Activated naive CD4-positive, alpha-beta T cell treated with anti-CD3 and anti-CD28 coated beads, Interleukin-2, amount 10 ng/mL, durations not matched to agents 7 days and 5 days (primary cell): ENCODE data around the gene TAL2.
A peak's percentile ranks its signal among the peaks of the same experiment; 100 is the strongest.
"Not testable (repeated sequence)": the region's sequence is repeated elsewhere in the genome, so short reads cannot be mapped to it uniquely, and the experiment has no call there.

Experiments
- CTCF ChIA-PET: fragments of 350-600 bp; sonication (Branson Sonifier 250); formaldehyde crosslinking; loops from one replicate; lab custom pipeline; 2021; ENCODE audit warnings: antibody characterized with exemption; lab: Charles Lee
- DNase-seq: peaks from one replicate; pipeline ENCODE4 v3.0.0-alpha.2; 2020
- H3K27ac Mint-ChIP-seq: one replicate; pipeline ENCODE4 v1.8.0; 2021; ENCODE audit warnings: mild to moderate bottlenecking, moderate library complexity, mixed read lengths
- H3K27me3 Mint-ChIP-seq: one replicate; pipeline ENCODE4 v1.8.0; 2021; ENCODE audit warnings: mild to moderate bottlenecking, mixed read lengths
- H3K36me3 Mint-ChIP-seq: one replicate; pipeline ENCODE4 v1.8.0; 2021; ENCODE audit warnings: mixed read lengths
- H3K4me1 Mint-ChIP-seq: one replicate; pipeline ENCODE4 v1.8.0; 2021; ENCODE audit warnings: mixed read lengths
- H3K4me3 Mint-ChIP-seq: one replicate; pipeline ENCODE4 v1.8.0; 2021; ENCODE audit warnings: mild to moderate bottlenecking, moderate library complexity, mixed read lengths
- H3K9me3 Mint-ChIP-seq: one replicate; pipeline ENCODE4 v1.8.0; 2021; ENCODE audit warnings: mixed read lengths

Gene TAL2

DNA sequence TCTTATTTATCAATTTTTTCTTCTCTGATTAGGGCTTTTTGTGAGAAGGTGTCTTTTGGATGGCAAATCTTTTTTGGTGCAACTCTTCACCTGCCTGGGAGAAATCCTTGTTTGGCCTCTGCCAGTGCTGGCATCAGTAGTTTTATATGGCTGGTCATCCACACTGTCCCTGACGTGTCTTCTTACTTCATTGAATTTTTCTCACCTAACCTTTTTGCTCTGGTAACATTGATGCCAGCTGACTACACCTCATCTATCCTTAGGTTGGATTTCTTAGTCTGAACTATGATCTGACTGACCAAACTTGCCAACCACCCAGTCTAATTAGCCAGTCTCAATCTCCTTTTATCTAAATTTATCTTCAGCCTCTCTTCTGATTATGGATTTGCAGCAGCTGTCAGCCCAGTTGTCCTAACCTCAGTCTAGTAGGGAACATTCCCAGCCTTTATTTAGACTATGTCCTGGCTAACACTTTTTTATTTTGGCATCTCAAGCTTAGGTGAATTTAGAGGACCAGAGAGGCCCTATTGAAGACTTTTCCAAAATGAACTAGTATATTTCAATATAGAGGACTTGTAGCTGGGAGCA is 21.5 kb downstream of the TAL2 start:
- H3K27me3 Mint-ChIP-seq: peaks cover 8% of the 10 kb centered on the region
- H3K4me1 Mint-ChIP-seq: no peaks in the 10 kb centered on the region
- H3K4me3 Mint-ChIP-seq: no peak overlapping the region
- CTCF ChIA-PET: no interaction called here
- no peak overlapping the region for H3K27ac Mint-ChIP-seq
- no peaks in the 10 kb centered on the region for H3K36me3 Mint-ChIP-seq
- no peaks in the 10 kb centered on the region for H3K9me3 Mint-ChIP-seq
- no peak for DNase-seq

DNA sequence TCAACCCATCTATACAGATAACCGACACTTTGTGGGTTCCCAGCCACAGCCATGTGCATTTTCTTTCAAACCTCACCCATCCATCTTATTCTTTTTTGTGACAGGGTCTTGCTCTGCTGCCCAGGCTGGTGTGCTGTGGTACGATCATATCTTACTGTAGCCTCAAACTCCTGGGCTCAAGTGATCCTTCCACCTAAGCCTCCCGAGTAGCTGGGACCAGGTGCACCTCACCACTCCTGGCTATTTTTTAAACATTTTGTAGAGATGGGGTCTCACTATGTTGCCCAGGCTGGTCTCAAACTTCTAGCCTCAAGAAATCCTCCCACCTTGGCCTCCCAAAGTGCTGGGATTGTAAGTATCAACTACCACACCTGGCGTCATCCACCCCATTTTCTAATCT is 24.7 kb downstream of the TAL2 start:
- DNase-seq: no peak
- Mint-ChIP-seq H3K27ac (no peak overlapping the region), H3K27me3 (peaks cover 23% of the 10 kb centered on the region), H3K4me1 (no peaks in the 10 kb centered on the region), H3K9me3 (no peaks in the 10 kb centered on the region), H3K36me3 (no peaks in the 10 kb centered on the region), H3K4me3 (no peak overlapping the region)
- CTCF ChIA-PET: no interaction called here

DNA sequence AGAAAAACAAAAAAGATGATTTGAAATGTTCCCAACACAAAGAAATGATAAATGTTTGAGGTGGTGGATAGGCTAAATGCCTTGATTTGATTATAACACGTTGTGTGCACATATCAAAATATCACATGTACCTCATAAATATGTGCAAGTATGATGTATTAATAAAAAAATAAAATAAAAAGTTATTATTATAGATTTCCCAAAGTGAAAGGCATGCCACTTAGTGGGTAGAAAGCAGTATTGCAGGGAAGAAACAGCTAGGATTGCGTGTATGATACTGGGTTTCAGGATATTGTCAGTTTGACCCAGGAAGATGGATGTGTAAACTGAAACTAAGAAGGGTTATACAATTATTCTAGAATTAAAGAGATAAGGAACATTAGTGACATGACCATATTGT is 28.5 kb downstream of the TAL2 start:
- peaks cover 13% of the 10 kb centered on the region for H3K4me1 Mint-ChIP-seq
- CTCF ChIA-PET: no interaction called here
- no peak overlapping the region for H3K27ac Mint-ChIP-seq
- H3K27me3 Mint-ChIP-seq: peaks cover 38% of the 10 kb centered on the region
- no peak for DNase-seq
- H3K36me3 Mint-ChIP-seq: no peaks in the 10 kb centered on the region
- no peaks in the 10 kb centered on the region for H3K9me3 Mint-ChIP-seq
- H3K4me3 Mint-ChIP-seq: no peak overlapping the region

DNA sequence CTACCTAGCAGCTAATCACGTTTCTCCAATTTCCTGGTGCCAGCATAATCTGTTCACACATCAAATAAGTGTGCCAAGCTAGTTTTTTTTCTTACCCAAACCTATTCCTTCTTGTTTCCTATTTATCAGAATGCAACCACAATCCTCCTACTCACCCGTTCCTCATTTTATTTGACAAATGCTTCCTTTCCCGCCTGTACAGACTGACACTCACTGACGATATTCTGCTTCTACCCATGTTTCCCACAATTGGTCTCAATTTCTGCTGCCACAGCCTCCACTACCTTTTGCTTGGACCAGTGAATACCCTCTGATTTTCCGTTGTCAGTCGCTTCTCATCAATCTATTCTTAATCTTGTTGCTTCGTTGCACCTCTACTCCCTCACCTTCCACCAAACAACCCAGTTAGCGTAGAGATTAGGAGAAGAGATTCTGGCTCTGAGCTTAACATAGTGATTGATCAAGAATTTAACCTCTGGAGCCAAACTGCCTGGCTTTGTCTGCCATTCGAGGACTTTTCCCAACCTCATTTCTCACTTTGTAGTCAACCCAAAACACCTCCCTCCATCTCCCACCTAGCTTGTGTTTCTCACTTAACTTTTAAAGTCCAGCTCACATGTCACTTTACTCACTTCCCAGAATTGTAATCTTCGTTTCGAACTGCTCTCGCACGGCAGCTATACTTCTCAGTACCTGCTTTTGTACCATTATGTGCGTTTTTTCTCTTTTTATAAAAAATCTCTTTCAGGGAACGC is 31.4 kb downstream of the TAL2 start:
- Mint-ChIP-seq H3K27ac (peak overlapping the region; percentile 24), H3K9me3 (no peaks in the 10 kb centered on the region), H3K4me3 (peak overlapping the region; percentile 82), H3K36me3 (no peaks in the 10 kb centered on the region), H3K27me3 (peaks cover 32% of the 10 kb centered on the region), H3K4me1 (peaks cover 16% of the 10 kb centered on the region)
- CTCF ChIA-PET: interaction anchor here (0.7 to 1.6 kb wide), 4 partner anchors 25 to 247 kb away, joined by 3 to 4 read pairs (median 3); no protein-coding TSS in a partner anchor
- DNase-seq: no peak

DNA sequence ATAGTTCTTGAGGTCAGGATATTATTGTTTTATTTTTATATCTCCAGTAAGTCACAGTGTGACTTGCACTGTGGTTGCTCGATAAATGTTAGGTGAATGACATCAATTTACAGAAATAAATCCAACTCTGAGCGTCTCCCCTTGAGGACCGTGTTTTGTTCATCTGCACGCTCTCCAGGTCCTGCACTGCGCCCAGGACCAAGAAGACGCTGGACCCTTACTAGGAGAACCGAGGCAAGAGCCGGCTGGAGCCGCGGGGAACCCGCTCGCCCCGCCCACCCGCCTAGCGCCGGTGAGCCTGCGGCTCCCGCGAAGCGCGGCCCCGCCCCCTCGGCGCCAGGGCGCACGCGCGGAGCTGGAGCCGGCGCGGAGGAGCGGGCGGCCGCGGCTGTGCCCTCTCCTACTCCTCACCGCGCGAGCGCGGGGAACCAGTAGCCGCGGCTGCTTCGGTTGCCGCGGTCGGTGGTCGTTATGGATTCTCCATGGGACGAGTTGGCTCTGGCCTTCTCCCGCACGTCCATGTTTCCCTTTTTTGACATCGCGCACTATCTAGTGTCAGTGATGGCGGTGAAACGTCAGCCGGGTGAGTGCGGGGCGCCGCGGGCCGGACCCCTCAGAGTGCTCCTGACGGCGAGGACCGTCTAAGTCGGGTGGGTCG is 32.1 kb downstream of the TAL2 start, which contains the start of gene TMEM38B:
TSS of gene TMEM38B (plus strand) at position 352 of the 658 bp plus-strand sequence. CDS start at position 472, 120 bp downstream.
- peaks cover 25% of the 10 kb centered on the region for H3K27me3 Mint-ChIP-seq
- CTCF ChIA-PET: interaction anchor here (0.7 to 1.6 kb wide), 4 partner anchors 24 to 247 kb away, joined by 3 to 4 read pairs (median 3); no protein-coding TSS in a partner anchor

DNA sequence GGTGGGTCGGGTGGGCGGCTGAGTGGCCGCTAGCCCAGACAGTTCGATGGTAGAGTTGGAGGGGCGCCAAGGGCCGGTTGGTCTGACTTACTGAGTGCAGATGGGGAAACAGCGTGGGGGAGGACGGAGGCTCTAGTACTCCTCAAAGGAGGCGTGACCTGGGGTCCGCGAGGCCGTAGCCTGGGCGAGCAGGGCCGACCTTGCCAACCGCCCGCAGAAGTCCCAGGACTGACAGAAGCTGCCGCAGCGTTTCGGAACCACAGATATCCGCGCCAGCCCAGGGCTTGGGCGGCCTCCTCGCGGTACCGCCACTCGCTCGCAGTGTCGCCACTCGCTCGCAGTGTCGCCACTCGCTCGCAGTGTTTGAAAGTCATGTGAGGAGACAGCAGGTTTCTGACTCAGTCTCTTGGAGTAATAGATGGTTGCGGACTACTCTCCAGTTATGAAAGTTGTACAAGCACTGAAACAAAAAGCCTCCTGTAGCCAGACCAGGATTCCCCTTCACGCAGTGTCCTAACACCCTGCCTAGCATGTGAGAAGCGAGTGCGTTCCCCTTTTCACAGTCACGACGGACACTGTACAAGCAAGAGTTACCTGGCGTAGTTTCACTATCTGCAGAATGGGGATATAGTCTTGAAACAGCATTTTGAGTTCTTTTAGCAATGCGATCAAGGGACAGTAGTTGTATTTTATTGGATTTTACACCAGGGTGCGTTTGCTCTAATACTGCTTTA is 32.8 kb downstream of the TAL2 start:
- H3K36me3 Mint-ChIP-seq: no peaks in the 10 kb centered on the region
- peak overlapping the region; percentile 84 for H3K4me3 Mint-ChIP-seq
- peaks cover 16% of the 10 kb centered on the region for H3K4me1 Mint-ChIP-seq
- CTCF ChIA-PET: interaction anchor here (1.8 kb wide), 1 partner anchor 24 kb away, joined by 4 read pairs; no protein-coding TSS in a partner anchor
- no peaks in the 10 kb centered on the region for H3K9me3 Mint-ChIP-seq
- DNase-seq: peak; percentile 59
- H3K27ac Mint-ChIP-seq: peak overlapping the region; percentile 45
- H3K27me3 Mint-ChIP-seq: peaks cover 20% of the 10 kb centered on the region

More for the DNA sequence above, 32.1 kb downstream of the TAL2 start, which contains the start of gene TMEM38B:
- Mint-ChIP-seq H3K27ac (peak within 1 kb of the TSS; percentile 45), H3K36me3 (no peaks in the 10 kb centered on the region), H3K4me3 (peak within 1 kb of the TSS; percentile 84), H3K4me1 (peaks cover 16% of the 10 kb centered on the region), H3K9me3 (no peaks in the 10 kb centered on the region)
- DNase-seq: peak; percentile 85

DNA sequence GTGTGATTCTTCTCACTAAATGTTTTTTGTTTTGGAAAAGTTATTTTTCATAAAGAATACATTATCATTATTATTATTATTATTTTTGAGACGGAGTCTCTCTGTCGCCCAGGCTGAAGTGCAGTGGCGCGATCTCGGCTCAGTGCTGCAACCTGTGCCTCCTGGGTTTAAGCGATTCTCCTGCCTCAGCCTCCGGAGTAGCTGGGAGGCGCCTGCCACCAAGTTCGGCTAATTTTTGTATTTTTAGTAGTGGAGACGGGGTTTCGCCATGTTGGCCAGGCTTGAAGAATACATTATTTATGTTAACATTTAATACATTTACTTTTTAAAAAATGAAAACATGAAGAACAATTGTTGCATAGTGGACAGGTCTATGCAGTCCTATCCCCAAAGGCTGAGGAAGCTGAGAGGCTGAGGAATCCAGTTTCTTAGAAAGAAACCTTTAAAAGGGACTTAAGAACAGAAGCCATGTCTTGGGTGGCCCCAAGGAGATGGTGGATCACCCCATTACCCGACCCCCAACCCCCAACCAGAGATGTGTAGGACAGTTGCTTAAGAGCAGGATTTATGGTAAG is 34.0 kb downstream of the TAL2 start:
- H3K9me3 Mint-ChIP-seq: no peaks in the 10 kb centered on the region
- H3K27me3 Mint-ChIP-seq: peaks cover 15% of the 10 kb centered on the region
- no peak overlapping the region for H3K27ac Mint-ChIP-seq
- CTCF ChIA-PET: interaction anchor here (0.6 to 1.8 kb wide), 2 partner anchors 22 to 123 kb away, joined by 4 to 5 read pairs; no protein-coding TSS in a partner anchor
- H3K4me1 Mint-ChIP-seq: peaks cover 16% of the 10 kb centered on the region
- no peaks in the 10 kb centered on the region for H3K36me3 Mint-ChIP-seq
- H3K4me3 Mint-ChIP-seq: no peak overlapping the region
- DNase-seq: no peak

DNA sequence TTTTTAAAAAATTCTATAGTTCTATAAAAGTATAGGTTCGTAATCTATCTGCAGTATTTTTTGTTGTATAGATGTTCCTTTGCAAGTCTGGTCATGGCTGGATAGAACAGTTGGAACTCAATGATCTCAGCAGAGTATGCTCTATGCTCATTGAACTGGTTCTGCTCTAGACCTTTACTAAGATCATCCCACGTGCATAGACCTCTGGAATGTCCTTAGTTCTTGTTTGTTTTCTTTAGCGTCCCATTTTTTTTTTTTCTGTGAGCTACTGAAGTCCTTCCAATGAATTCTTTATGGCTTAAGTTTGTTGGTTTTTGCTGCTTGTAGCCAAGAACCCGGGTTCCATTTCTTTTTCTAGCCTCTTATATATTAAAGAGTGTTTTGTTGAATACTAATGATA is 35.6 kb downstream of the TAL2 start:
- CTCF ChIA-PET: no interaction called here
- Mint-ChIP-seq H3K4me3 (no peak overlapping the region), H3K27me3 (peaks cover 10% of the 10 kb centered on the region), H3K27ac (no peak overlapping the region), H3K36me3 (no peaks in the 10 kb centered on the region), H3K4me1 (peaks cover 16% of the 10 kb centered on the region), H3K9me3 (no peaks in the 10 kb centered on the region)
- no peak for DNase-seq

DNA sequence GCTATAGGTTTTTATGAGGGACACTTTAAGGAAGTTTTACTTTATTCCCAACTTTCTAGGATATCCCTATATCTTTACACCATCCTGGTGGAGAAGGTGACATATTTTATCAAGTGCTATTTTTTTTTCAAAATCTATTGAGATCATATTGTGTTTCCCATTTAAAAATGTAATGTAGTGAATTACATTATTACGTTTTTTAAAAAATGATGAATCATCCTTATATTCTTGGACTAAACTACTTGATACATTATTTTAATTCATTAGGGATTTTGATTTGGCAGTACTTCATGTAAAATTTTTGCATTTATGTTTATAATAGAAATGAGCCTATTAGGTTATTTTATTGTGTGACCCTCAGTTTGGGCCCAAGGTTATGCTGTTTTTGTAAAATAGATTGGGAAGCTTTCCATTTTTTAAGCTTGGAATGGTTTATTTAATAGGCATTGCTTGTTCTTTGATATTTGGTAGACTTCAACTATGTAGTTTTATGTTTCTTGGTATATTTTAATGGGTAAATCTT is 36.2 kb downstream of the TAL2 start:
- Mint-ChIP-seq H3K4me1 (peaks cover 14% of the 10 kb centered on the region), H3K4me3 (no peak overlapping the region), H3K27me3 (peaks cover 10% of the 10 kb centered on the region), H3K9me3 (no peaks in the 10 kb centered on the region), H3K27ac (no peak overlapping the region), H3K36me3 (no peaks in the 10 kb centered on the region)
- no peak for DNase-seq
- CTCF ChIA-PET: no interaction called here

DNA sequence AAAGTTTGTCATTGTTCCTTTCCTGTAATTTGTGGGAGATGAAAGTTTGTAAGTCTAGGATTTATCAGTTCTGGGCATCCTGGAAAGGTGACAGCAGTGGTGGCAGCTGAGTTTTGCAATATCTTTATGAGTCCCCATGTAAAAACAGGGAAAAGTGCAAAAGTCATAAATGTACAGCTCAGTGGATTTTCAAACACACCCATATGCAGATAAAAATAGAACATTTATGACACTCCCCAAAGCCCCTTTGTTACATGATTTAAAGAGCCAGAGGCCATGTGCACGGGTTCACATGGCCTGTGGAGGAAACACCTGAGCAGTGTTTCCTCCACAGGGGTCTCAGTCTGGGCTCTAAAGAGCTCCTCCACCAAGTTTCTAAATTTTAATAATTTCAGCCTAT is 38.4 kb downstream of the TAL2 start:
- no peaks in the 10 kb centered on the region for H3K9me3 Mint-ChIP-seq
- peaks cover 3% of the 10 kb centered on the region for H3K4me1 Mint-ChIP-seq
- CTCF ChIA-PET: no interaction called here
- no peak overlapping the region for H3K27ac Mint-ChIP-seq
- H3K27me3 Mint-ChIP-seq: no peaks in the 10 kb centered on the region
- DNase-seq: no peak
- no peak overlapping the region for H3K4me3 Mint-ChIP-seq
- no peaks in the 10 kb centered on the region for H3K36me3 Mint-ChIP-seq

DNA sequence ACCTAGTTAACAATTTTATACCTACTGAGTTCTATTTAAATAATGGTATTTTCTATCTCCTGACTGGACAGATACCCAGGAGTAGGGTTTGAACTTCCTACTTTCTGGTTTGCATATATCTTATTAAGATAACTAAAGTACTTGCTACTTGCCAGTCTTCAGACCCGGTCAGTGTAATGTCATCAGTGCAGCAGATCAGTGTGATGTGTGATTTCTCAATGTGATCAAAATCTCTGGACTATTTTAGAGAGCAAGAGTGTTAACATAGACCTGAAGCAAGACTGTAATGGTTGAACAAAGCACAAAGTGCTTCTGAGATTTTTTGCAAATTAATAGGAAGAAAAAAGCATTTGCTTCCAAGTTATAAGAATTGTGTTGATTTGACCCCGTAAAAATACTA is 38.9 kb downstream of the TAL2 start:
- no peaks in the 10 kb centered on the region for H3K27me3 Mint-ChIP-seq
- no peak for DNase-seq
- H3K4me3 Mint-ChIP-seq: no peak overlapping the region
- H3K4me1 Mint-ChIP-seq: no peaks in the 10 kb centered on the region
- CTCF ChIA-PET: no interaction called here
- no peak overlapping the region for H3K27ac Mint-ChIP-seq
- H3K36me3 Mint-ChIP-seq: no peaks in the 10 kb centered on the region
- H3K9me3 Mint-ChIP-seq: no peaks in the 10 kb centered on the region

DNA sequence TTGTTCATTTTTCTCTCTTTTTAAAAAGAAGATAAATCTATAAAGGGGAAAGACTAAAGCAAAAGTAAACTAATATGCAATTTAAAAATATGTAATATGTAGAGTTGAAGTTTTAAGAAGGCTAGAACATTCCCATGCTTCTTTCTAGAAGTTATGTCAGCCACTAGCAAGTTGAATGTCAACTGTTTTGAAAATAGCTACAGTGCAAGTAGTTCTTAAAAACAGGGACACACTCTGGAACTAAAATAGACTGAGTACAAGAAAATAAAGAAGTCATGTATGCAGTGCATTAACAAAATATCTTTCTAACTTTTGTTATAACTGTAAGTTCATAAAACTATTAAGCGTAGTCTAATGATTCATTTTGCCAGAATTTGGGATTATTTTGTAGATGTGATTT is 40.0 kb downstream of the TAL2 start:
- CTCF ChIA-PET: no interaction called here
- no peaks in the 10 kb centered on the region for H3K27me3 Mint-ChIP-seq
- no peak overlapping the region for H3K4me3 Mint-ChIP-seq
- no peak for DNase-seq
- no peak overlapping the region for H3K27ac Mint-ChIP-seq
- no peaks in the 10 kb centered on the region for H3K9me3 Mint-ChIP-seq
- no peaks in the 10 kb centered on the region for H3K36me3 Mint-ChIP-seq
- no peaks in the 10 kb centered on the region for H3K4me1 Mint-ChIP-seq

DNA sequence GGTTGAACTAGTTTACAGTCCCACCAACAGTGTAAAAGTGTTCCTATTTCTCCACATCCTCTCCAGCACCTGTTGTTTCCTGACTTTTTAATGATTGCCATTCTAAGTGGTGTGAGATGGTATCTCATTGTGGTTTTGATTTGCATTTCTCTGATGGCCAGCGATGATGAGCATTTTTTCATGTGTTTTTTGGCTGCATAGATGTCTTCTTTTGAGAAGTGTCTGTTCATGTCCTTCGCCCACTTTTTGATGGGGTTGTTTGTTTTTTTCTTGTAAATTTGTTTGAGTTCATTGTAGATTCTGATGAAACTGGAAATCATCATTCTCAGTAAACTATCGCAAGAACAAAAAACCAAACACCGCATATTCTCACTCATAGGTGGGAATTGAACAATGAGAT is 41.4 kb downstream of the TAL2 start:
- H3K4me3 Mint-ChIP-seq, DNase-seq, CTCF ChIA-PET, H3K4me1 Mint-ChIP-seq, H3K36me3 Mint-ChIP-seq, H3K27me3 Mint-ChIP-seq, H3K27ac Mint-ChIP-seq, H3K9me3 Mint-ChIP-seq: not testable (repeated sequence)
